Adrenal gland (tissue), 5 donors: ENCODE measurements around the gene CSKMT.

ENCODE experiments used
- CTCF ChIP-seq, 6 experiments: fragments of 450-650 bp in 4 of 6; fragments of 200-600 bp in 2 of 6; sonication (generic) in 1 of 6; IDR thresholded peaks; 1 replicate in 5 of 6; 2 replicates in 1 of 6; pipeline versions ENCODE4 v1.5.1 to v1.8.0; 2016 to 2021; ENCODE audit warnings: antibody characterized with exemption in 6 of 6, mild to moderate bottlenecking in 2 of 6, moderate library complexity in 1 of 6
- POLR2A ChIP-seq, 2 donors: fragments of 450-650 bp; IDR thresholded peaks; one replicate each; pipeline ENCODE4 v1.6.1; 2017; ENCODE audit warnings: antibody characterized with exemption in 2 of 2, mild to moderate bottlenecking in 2 of 2, moderate library complexity in 1 of 2
- donor health status: DM: no; HTN: no; CAD: no.

DNA sequence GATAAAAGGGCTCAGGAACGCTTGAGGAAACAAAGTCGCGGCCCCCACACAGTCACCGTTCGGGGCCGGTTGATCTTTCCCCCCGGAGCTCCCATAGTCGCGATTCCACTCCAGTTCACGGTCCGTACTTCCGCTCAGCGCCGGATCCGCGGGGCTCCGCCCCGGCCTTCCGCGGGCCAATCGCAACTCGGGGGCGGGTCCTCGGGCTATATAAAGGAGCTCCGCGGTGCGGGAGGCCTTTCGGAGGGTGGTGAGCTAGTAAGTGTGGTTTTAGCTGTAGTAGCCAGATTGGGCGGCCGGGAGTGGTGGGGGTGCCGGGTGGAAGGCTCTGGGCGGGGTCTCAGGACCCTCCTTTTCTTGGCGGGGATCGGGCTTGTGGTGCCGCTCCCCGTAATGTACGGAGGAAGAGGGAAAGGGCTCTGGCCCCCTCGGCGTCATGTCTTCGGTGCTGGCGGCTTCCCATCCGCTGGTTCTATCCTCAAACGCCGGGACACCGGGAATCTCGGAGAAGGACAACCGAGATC is at the start of gene CSKMT, which contains the start of gene C11orf98:
- TF ChIP-seq POLR2A (IDR thresholded peaks at IDR 0.05) (peak; percentile 97 to 98), CTCF (IDR thresholded peaks at IDR 0.05) (no peak)
